RWPE2 (cell line): Measurements from ENCODE around the gene BOLA1.

Source experiments
- ATAC-seq: fragments of 200-7000 bp; cut with Tn5 transposase; 3 replicates; pipeline ENCODE4 v1.9.1; 2021; ENCODE audit warnings: low read depth
- DNase-seq: peaks from one replicate; pipeline ENCODE4 v3.0.0-alpha.2; 2020; ENCODE audit warnings: low spot score
- H3K27ac ChIP-seq: fragments of 450-650 bp; 2 replicates; pipeline ENCODE4 v1.5.1; 2017; ENCODE audit warnings: mild to moderate bottlenecking; ENCODE audit not compliant: poor library complexity, severe bottlenecking
- H3K27me3 ChIP-seq: fragments of 250-450 bp; sonication (Bioruptor Pico); 2 replicates; pipeline ENCODE4 v1.5.1; 2021; ENCODE audit warnings: mild to moderate bottlenecking, moderate library complexity; ENCODE audit not compliant: insufficient read depth, poor library complexity, severe bottlenecking
- H3K36me3 ChIP-seq: fragments of 250-450 bp; sonication (Bioruptor Pico); 2 replicates; pipeline ENCODE4 v1.5.1; 2020; ENCODE audit warnings: low read depth, mild to moderate bottlenecking, moderate library complexity
- H3K4me1 ChIP-seq: fragments of 250-450 bp; sonication (Bioruptor Pico); 2 replicates; pipeline ENCODE4 v1.5.1; 2021; ENCODE audit warnings: mild to moderate bottlenecking, moderate library complexity; ENCODE audit not compliant: insufficient read depth, poor library complexity, severe bottlenecking
- H3K4me3 ChIP-seq: fragments of 250-450 bp; sonication (Bioruptor Pico); 2 replicates; pipeline ENCODE4 v1.5.1; 2021; ENCODE audit warnings: mild to moderate bottlenecking, moderate library complexity; ENCODE audit not compliant: severe bottlenecking
- H3K9me3 ChIP-seq: fragments of 250-450 bp; sonication (Bioruptor Pico); 2 replicates; pipeline ENCODE4 v1.5.1; 2021; ENCODE audit warnings: mild to moderate bottlenecking, moderate library complexity; ENCODE audit not compliant: severe bottlenecking
- CTCF ChIP-seq: fragments of 450-650 bp; IDR thresholded peaks from one replicate; pipeline ENCODE4 v1.5.1; 2017; ENCODE audit warnings: mild to moderate bottlenecking, moderate library complexity; ENCODE audit not compliant: poor library complexity, severe bottlenecking

BOLA1 gene

GRCh38 chr1:149925345-149925744, 26.0 kb downstream of the BOLA1 start:
- H3K9me3 ChIP-seq, result no peaks in the 10 kb centered on the region
- TF ChIP-seq CTCF, result no peak
- H3K4me1 ChIP-seq, result peaks cover 13% of the 10 kb centered on the region
- H3K27ac ChIP-seq, result no peak overlapping the region
- ATAC-seq, result no peak
- no peaks in the 10 kb centered on the region for H3K27me3 ChIP-seq
- H3K36me3 ChIP-seq, result peaks cover 59% of the 10 kb centered on the region
- H3K4me3 ChIP-seq, result no peak overlapping the region
- DNase-seq, result no peak

- ATAC-seq (no peak), DNase-seq (no peak)
- no peaks in the 10 kb centered on the region for H3K9me3 ChIP-seq
- peaks cover 62% of the 10 kb centered on the region for H3K36me3 ChIP-seq
- H3K4me3 ChIP-seq, result no peak overlapping the region
- TF ChIP-seq CTCF, result no peak
- no peaks in the 10 kb centered on the region for H3K27me3 ChIP-seq
- no peak overlapping the region for H3K27ac ChIP-seq
- H3K4me1 ChIP-seq, result peaks cover 13% of the 10 kb centered on the region
These were observed 26.4 kb downstream of the BOLA1 start for GRCh38 chr1:149925751-149926150.

- peaks cover 16% of the 10 kb centered on the region for H3K4me1 ChIP-seq
- no peak overlapping the region for H3K4me3 ChIP-seq
- H3K27me3 ChIP-seq, result no peaks in the 10 kb centered on the region
- no peak for TF ChIP-seq CTCF
- no peaks in the 10 kb centered on the region for H3K9me3 ChIP-seq
- ATAC-seq (no peak), DNase-seq (no peak)
- H3K27ac ChIP-seq, result no peak overlapping the region
- peaks cover 64% of the 10 kb centered on the region for H3K36me3 ChIP-seq
These were observed 26.9 kb downstream of the BOLA1 start for GRCh38 chr1:149926296-149926695.

- H3K27me3 ChIP-seq, result no peaks in the 10 kb centered on the region
- TF ChIP-seq CTCF, result no peak
- H3K4me3 ChIP-seq, result peak overlapping the region; percentile 55
- peaks cover 64% of the 10 kb centered on the region for H3K36me3 ChIP-seq
- H3K4me1 ChIP-seq, result peaks cover 21% of the 10 kb centered on the region
- no peak for DNase-seq
- ATAC-seq, result peak; percentile 34; the same call in 1 of the 3 replicates
- H3K9me3 ChIP-seq, result no peaks in the 10 kb centered on the region
- H3K27ac ChIP-seq, result peak overlapping the region; percentile 63
These were observed 27.7 kb downstream of the BOLA1 start for GRCh38 chr1:149927056-149927562.

- TF ChIP-seq CTCF, result no peak
- DNase-seq (peak; percentile 94), ATAC-seq (peak; percentile 97)
- Histone ChIP-seq H3K4me1 (peaks cover 21% of the 10 kb centered on the region), H3K27ac (peak within 1 kb of the TSS; percentile 63), H3K36me3 (peaks cover 59% of the 10 kb centered on the region), H3K27me3 (no peaks in the 10 kb centered on the region), H3K9me3 (no peaks in the 10 kb centered on the region), H3K4me3 (peak within 1 kb of the TSS; percentile 55)
These were observed 28.4 kb downstream of the BOLA1 start, which contains the start of gene SF3B4 for GRCh38 chr1:149927563-149928400. Gene SF3B4 (minus strand): TSS chr1:149927803. CDS start chr1:149927759, 44 bp downstream.
